ENCODE results near the gene DCBLD1. TPM values are rescaled to one million over a fixed set of nuclear protein-coding genes. Genes with fewer than 3 reads are reported as not detected.

DCBLD1 gene
- polyA plus RNA-seq, 3 donors: 2.9 to 3.3 (median 3.1) TPM

DNA sequence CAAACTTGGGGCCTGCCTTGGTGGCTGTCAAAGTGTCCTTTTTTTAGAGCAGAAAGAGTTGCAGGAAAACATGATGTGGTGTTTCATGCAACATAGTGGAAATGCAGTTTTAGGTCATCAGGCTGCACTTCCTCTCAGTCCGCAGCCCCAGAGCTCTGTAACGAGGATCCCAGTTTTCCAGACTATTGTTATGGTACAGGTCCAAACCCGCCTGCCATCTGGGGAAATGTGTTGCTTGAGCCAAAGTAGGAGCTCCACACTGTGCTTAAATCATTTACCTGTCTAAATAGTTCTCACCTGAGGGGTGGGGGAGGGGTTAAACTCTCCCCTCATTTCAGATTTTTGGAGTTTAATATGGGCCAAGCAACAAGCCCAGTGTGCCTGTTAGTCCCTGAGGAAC is 60.0 kb downstream of the DCBLD1 start:
- H3K27ac ChIP-seq (ENCODE audit: low read depth in 1 of 2, low read length in 2 of 2): no peak overlapping the region
- 89% methylated on average over 2 of the region's 3 CpGs for WGBS (ENCODE audit: insufficient coverage)
- H3K79me2 ChIP-seq (ENCODE audit: insufficient read depth, low read length): no peaks in the 10 kb centered on the region
- Mint-ChIP-seq H3K27ac (peak overlapping the region in 1 of 7 donors; percentile 28), H3K4me1 (peaks cover 2% of the 10 kb centered on the region), H3K4me3 (no peak overlapping the region), H3K36me3 (peaks cover 32 to 40% of the 10 kb centered on the region in 2 donors), H3K27me3 (ENCODE audit: low read depth in 3 of 3) (peaks cover 2 to 6% (median 4%) of the 10 kb centered on the region in 3 donors), H3K9me3 (peaks cover 0 to 2% (median 0%) of the 10 kb centered on the region in 7 donors)
- no peak overlapping the region for H3K4me2 ChIP-seq (replicated peaks; ENCODE audit: extremely low read depth, low read length, poor library complexity, severe bottlenecking)
- peaks cover 0 to 13% of the 10 kb centered on the region in 2 donors for H3K36me3 ChIP-seq (replicated peaks in 1 of 2; ENCODE audit: control insufficient read depth in 1 of 2, insufficient read depth in 2 of 2, low read length in 2 of 2)
- no peak overlapping the region for H3K4me3 ChIP-seq (replicated peaks in 1 of 3; ENCODE audit: low read depth in 2 of 3, low read length in 3 of 3)
- H4K20me1 ChIP-seq (ENCODE audit: insufficient read depth, low read length): no peaks in the 10 kb centered on the region
- H2AFZ ChIP-seq (ENCODE audit: insufficient read depth, low read depth, low read length, poor library complexity, severe bottlenecking): no peak overlapping the region
- no peaks in the 10 kb centered on the region for H3K27me3 ChIP-seq (ENCODE audit: control insufficient read depth in 2 of 2, insufficient read depth in 2 of 2, low read length in 2 of 2)
- H3K9me3 ChIP-seq (replicated peaks in 1 of 2; ENCODE audit: control insufficient read depth in 1 of 2, insufficient read depth in 1 of 2, low read length in 2 of 2): no peaks in the 10 kb centered on the region
- DNase-seq: no peak
- peaks cover 0 to 1% of the 10 kb centered on the region in 2 donors for H3K4me1 ChIP-seq (ENCODE audit: control insufficient read depth in 1 of 2, insufficient read depth in 2 of 2, low read length in 2 of 2)
- no peak overlapping the region for H3K9ac ChIP-seq (ENCODE audit: insufficient read depth, low read length, poor library complexity, severe bottlenecking)
- intact Hi-C loops (cut with micrococcal nuclease): no loop called here
- TF ChIP-seq, protein P1, sequence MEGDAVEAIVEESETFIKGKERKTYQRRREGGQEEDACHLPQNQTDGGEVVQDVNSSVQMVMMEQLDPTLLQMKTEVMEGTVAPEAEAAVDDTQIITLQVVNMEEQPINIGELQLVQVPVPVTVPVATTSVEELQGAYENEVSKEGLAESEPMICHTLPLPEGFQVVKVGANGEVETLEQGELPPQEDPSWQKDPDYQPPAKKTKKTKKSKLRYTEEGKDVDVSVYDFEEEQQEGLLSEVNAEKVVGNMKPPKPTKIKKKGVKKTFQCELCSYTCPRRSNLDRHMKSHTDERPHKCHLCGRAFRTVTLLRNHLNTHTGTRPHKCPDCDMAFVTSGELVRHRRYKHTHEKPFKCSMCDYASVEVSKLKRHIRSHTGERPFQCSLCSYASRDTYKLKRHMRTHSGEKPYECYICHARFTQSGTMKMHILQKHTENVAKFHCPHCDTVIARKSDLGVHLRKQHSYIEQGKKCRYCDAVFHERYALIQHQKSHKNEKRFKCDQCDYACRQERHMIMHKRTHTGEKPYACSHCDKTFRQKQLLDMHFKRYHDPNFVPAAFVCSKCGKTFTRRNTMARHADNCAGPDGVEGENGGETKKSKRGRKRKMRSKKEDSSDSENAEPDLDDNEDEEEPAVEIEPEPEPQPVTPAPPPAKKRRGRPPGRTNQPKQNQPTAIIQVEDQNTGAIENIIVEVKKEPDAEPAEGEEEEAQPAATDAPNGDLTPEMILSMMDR (IDR thresholded peaks at IDR 0.05): no peak

DNA sequence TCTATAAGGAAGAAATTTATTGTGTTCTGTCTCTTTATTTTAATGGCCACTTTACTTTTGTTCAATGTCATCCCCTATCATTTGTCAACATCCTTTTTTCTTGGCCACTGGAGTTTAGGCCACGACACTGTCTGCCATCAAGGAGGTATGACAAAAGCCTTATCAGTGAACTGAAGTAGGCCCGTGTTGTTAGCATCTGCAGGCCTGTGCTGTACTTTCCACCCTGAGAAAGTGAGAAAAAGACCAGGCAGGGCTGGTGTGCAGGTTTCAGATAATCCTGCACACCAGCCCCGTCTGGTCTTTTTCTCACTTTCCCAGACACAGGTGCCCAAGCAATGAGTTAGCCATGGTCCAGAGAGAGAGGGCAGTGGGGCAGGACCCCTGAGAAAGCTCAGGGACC is 62.2 kb downstream of the DCBLD1 start:
- Mint-ChIP-seq H3K9me3 (peaks cover 0 to 1% (median 0%) of the 10 kb centered on the region in 7 donors), H3K27me3 (ENCODE audit: low read depth in 3 of 3) (peaks cover 6 to 15% (median 9%) of the 10 kb centered on the region in 3 donors), H3K36me3 (peaks cover 31 to 40% of the 10 kb centered on the region in 2 donors), H3K4me1 (peaks cover 12% of the 10 kb centered on the region), H3K4me3 (no peak overlapping the region), H3K27ac (no peak overlapping the region)
- Histone ChIP-seq H3K4me3 (replicated peaks in 1 of 3; ENCODE audit: low read depth in 2 of 3, low read length in 3 of 3) (no peak overlapping the region), H2AFZ (ENCODE audit: insufficient read depth, low read depth, low read length, poor library complexity, severe bottlenecking) (no peak overlapping the region), H3K9ac (ENCODE audit: insufficient read depth, low read length, poor library complexity, severe bottlenecking) (no peak overlapping the region), H3K4me2 (replicated peaks; ENCODE audit: extremely low read depth, low read length, poor library complexity, severe bottlenecking) (no peak overlapping the region), H3K9me3 (replicated peaks in 1 of 2; ENCODE audit: control insufficient read depth in 1 of 2, insufficient read depth in 1 of 2, low read length in 2 of 2) (no peaks in the 10 kb centered on the region), H3K27me3 (ENCODE audit: control insufficient read depth in 2 of 2, insufficient read depth in 2 of 2, low read length in 2 of 2) (peaks cover 0 to 5% of the 10 kb centered on the region in 2 donors), H3K4me1 (ENCODE audit: control insufficient read depth in 1 of 2, insufficient read depth in 2 of 2, low read length in 2 of 2) (peaks cover 7 to 14% of the 10 kb centered on the region in 2 donors), H3K36me3 (replicated peaks in 1 of 2; ENCODE audit: control insufficient read depth in 1 of 2, insufficient read depth in 2 of 2, low read length in 2 of 2) (peaks cover 0 to 9% of the 10 kb centered on the region in 2 donors), H3K79me2 (ENCODE audit: insufficient read depth, low read length) (no peaks in the 10 kb centered on the region), H4K20me1 (ENCODE audit: insufficient read depth, low read length) (no peaks in the 10 kb centered on the region), H3K27ac (ENCODE audit: low read depth in 1 of 2, low read length in 2 of 2) (no peak overlapping the region)
- 97% methylated on average over 3 of the region's 3 CpGs for WGBS (ENCODE audit: insufficient coverage)
- TF ChIP-seq, protein P1 (IDR thresholded peaks at IDR 0.05): no peak
- DNase-seq: no peak
- intact Hi-C loops (cut with micrococcal nuclease): no loop called here

Data from CD14-positive monocyte (primary cell).